GM03348 (cell line): ENCODE results near the gene SLC17A1.
"Not testable (repeated sequence)": the region's sequence is repeated elsewhere in the genome, so short reads cannot be mapped to it uniquely, and the experiment has no call there.

Experiments
- DNase-seq: peaks from one replicate; pipeline ENCODE4 v3.0.0; 2012; ENCODE audit warnings: low spot score

The SLC17A1 gene

GRCh38 chr6:25756382-25757363 lies 75.2 kb downstream of the SLC17A1 start:
- DNase-seq: no peak

GRCh38 chr6:25755483-25755882 lies 76.4 kb downstream of the SLC17A1 start:
- DNase-seq: no peak

- no peak for DNase-seq
Measured at GRCh38 chr6:25754535-25754934, 77.3 kb downstream of the SLC17A1 start, which contains the start of gene SLC17A4. SLC17A4 (plus strand) TSS chr6:25754742; CDS start chr6:25761963, 7,221 bp downstream.

GRCh38 chr6:25753079-25753478 lies 78.8 kb downstream of the SLC17A1 start:
- no peak for DNase-seq

- DNase-seq: no peak
Measured at GRCh38 chr6:25750906-25751305, 80.9 kb downstream of the SLC17A1 start.

- DNase-seq: no peak
Measured at GRCh38 chr6:25749837-25750236, 82.0 kb downstream of the SLC17A1 start.

GRCh38 chr6:25748601-25749517 lies 83.0 kb downstream of the SLC17A1 start:
- not testable (repeated sequence) for DNase-seq

GRCh38 chr6:25748049-25748448 lies 83.8 kb downstream of the SLC17A1 start:
- no peak for DNase-seq

GRCh38 chr6:25747477-25747876 lies 84.4 kb downstream of the SLC17A1 start:
- DNase-seq: no peak

- DNase-seq: no peak
Measured at GRCh38 chr6:25746968-25747367, 84.9 kb downstream of the SLC17A1 start.

GRCh38 chr6:25745836-25746235 lies 86.0 kb downstream of the SLC17A1 start:
- DNase-seq: no peak

GRCh38 chr6:25743868-25744267 lies 88.0 kb downstream of the SLC17A1 start:
- no peak for DNase-seq

GRCh38 chr6:25735261-25735660 lies 96.6 kb downstream of the SLC17A1 start:
- no peak for DNase-seq
